Keratinocyte (primary cell): ENCODE results near the gene LUZP4. TPM values are rescaled to one million over a fixed set of nuclear protein-coding genes. Genes with fewer than 3 reads are reported as not detected.

Experiments used
- DNase-seq: peaks from one replicate; pipeline ENCODE4 v3.0.0-alpha.2; 2011; ENCODE audit warnings: low read depth, missing footprints, low spot score
- FAIRE-seq: peaks from 2 replicates; lab custom pipeline; 2011; peaks lifted over from hg19 to GRCh38; lab: Jason Lieb, UNC
- H2AFZ ChIP-seq: 2 replicates; pipeline ENCODE4 v1.6.0; 2012; ENCODE audit warnings: low read length, control low read depth, inconsistent platforms; ENCODE audit not compliant: control insufficient read depth
- H3K27ac ChIP-seq: 2 replicates; pipeline ENCODE4 v1.5.1; 2011; ENCODE audit warnings: low read length; ENCODE audit not compliant: control insufficient read depth, insufficient read depth
- H3K27me3 ChIP-seq: 3 replicates; pipeline ENCODE4 v1.6.0; 2011; ENCODE audit warnings: low read length; ENCODE audit not compliant: control insufficient read depth, insufficient read depth; ENCODE audit errors: extremely low read depth
- H3K36me3 ChIP-seq, 2 experiments: 2 replicates in 1 of 2; 3 replicates in 1 of 2; pipeline ENCODE4 v1.5.1; 2011; ENCODE audit warnings: low read length in 2 of 2, mild to moderate bottlenecking in 1 of 2; ENCODE audit not compliant: control insufficient read depth in 2 of 2, insufficient read depth in 2 of 2; ENCODE audit errors: extremely low read depth in 1 of 2
- H3K4me1 ChIP-seq: 3 replicates; pipeline ENCODE4 v1.5.1; 2011; ENCODE audit warnings: low read length; ENCODE audit not compliant: control insufficient read depth, insufficient read depth; ENCODE audit errors: extremely low read depth
- H3K4me2 ChIP-seq: 3 replicates; pipeline ENCODE4 v1.6.0; 2011; ENCODE audit warnings: low read depth, low read length; ENCODE audit not compliant: control insufficient read depth, insufficient read depth; ENCODE audit errors: extremely low read depth
- H3K4me3 ChIP-seq, 3 experiments: fragments of 200-600 bp in 1 of 3; sonication (generic) in 1 of 3; 2 replicates in 2 of 3; 3 replicates in 1 of 3; pipeline ENCODE4 v1.5.1; 2011 to 2016; ENCODE audit warnings: low read length in 3 of 3, mild to moderate bottlenecking in 3 of 3, control low read depth in 2 of 3, inconsistent platforms in 1 of 3, low read depth in 1 of 3, mixed read lengths in 1 of 3, mixed run types in 1 of 3, moderate library complexity in 1 of 3; ENCODE audit not compliant: control insufficient read depth in 2 of 3, insufficient read depth in 2 of 3; ENCODE audit errors: extremely low read depth in 1 of 3
- H3K79me2 ChIP-seq: 2 replicates; pipeline ENCODE4 v1.6.0; 2012; ENCODE audit warnings: low read length; ENCODE audit not compliant: control insufficient read depth, insufficient read depth
- H3K9ac ChIP-seq: 3 replicates; pipeline ENCODE4 v1.6.0; 2011; ENCODE audit warnings: low read length; ENCODE audit not compliant: control insufficient read depth, insufficient read depth; ENCODE audit errors: extremely low read depth
- H3K9me1 ChIP-seq: 3 replicates; pipeline ENCODE4 v1.6.0; 2011; ENCODE audit warnings: low read length; ENCODE audit not compliant: control insufficient read depth, insufficient read depth; ENCODE audit errors: extremely low read depth
- H3K9me3 ChIP-seq: 2 replicates; pipeline ENCODE4 v1.5.1; 2012; ENCODE audit warnings: low read depth, low read length; ENCODE audit not compliant: control insufficient read depth
- H4K20me1 ChIP-seq: 3 replicates; pipeline ENCODE4 v1.6.0; 2011; ENCODE audit warnings: low read length; ENCODE audit not compliant: control insufficient read depth, insufficient read depth; ENCODE audit errors: extremely low read depth
- CTCF ChIP-seq, 3 experiments: IDR thresholded peaks in 1 of 3; conservative IDR thresholded peaks in 1 of 3; optimal IDR thresholded peaks in 1 of 3; 2 replicates in 2 of 3; 3 replicates in 1 of 3; pipeline versions ENCODE3 to v1.5.1; 2011; ENCODE audit warnings: low read length in 3 of 3, mild to moderate bottlenecking in 3 of 3, moderate library complexity in 2 of 3, control low read depth in 1 of 3, inconsistent platforms in 1 of 3; ENCODE audit not compliant: insufficient read depth in 2 of 3; ENCODE audit errors: extremely low read depth in 1 of 3
- EZH2 ChIP-seq: IDR thresholded peaks from one replicate; pipeline ENCODE4 v1.6.1; 2012; ENCODE audit warnings: inconsistent platforms, mild to moderate bottlenecking, low read length, moderate library complexity
- dilution Hi-C: fragments of 300-500 bp; cut with MboI; formaldehyde crosslinking; loops from one replicate; pipeline ENCODE4 v1.7.0; 2020; ENCODE audit warnings: low sequenced_read_pairs; ENCODE audit not compliant: extremely low pct_ligation_motif_present
- polyA plus RNA-seq, 5 experiments: library from polyadenylated mRNA; depleted of rRNA in 3 of 5; stranded (reverse) in 3 of 5; stranded (forward) in 1 of 5; unstranded in 1 of 5; fragments of >200 nt; gene quantifications; 1 replicate in 1 of 5; 2 replicates in 3 of 5; 3 replicates in 1 of 5; pipeline versions ENCODE4 v1.2.1 to v1.2.3, GENCODE V29; 2011 to 2012; ENCODE audit warnings: missing spikeins in 2 of 5, low read depth in 1 of 5, low replicate concordance in 1 of 5

LUZP4 gene
- polyA plus RNA-seq, 1 donor (not counting 4 experiments of a cell fraction or from before 2014, with no cell fraction given): not detected

GRCh38 chrX:115333446-115333845, 43.9 kb downstream of the LUZP4 start:
- H3K4me3 ChIP-seq: no peak overlapping the region
- H3K9ac ChIP-seq: no peak overlapping the region
- dilution Hi-C loops: no loop called here
- TF ChIP-seq CTCF (optimal IDR thresholded peaks at IDR 0.05 in 1 of 3, IDR thresholded peaks at IDR 0.05 in 1 of 3, conservative IDR thresholded peaks at IDR 0.05 in 1 of 3; ENCODE audit: extremely low read depth in 1 of 3, insufficient read depth in 2 of 3, low read length in 3 of 3): no peak
- no peak for TF ChIP-seq EZH2
- peaks cover 3% of the 10 kb centered on the region for H3K27me3 ChIP-seq
- FAIRE-seq: no peak
- no peaks in the 10 kb centered on the region for H3K36me3 ChIP-seq
- no peaks in the 10 kb centered on the region for H3K9me1 ChIP-seq
- no peaks in the 10 kb centered on the region for H4K20me1 ChIP-seq
- H3K9me3 ChIP-seq: no peaks in the 10 kb centered on the region
- no peak overlapping the region for H3K4me2 ChIP-seq
- H3K4me1 ChIP-seq: no peaks in the 10 kb centered on the region
- no peak for DNase-seq
- H3K27ac ChIP-seq: no peak overlapping the region
- no peaks in the 10 kb centered on the region for H3K79me2 ChIP-seq
- no peak overlapping the region for H2AFZ ChIP-seq

DNA sequence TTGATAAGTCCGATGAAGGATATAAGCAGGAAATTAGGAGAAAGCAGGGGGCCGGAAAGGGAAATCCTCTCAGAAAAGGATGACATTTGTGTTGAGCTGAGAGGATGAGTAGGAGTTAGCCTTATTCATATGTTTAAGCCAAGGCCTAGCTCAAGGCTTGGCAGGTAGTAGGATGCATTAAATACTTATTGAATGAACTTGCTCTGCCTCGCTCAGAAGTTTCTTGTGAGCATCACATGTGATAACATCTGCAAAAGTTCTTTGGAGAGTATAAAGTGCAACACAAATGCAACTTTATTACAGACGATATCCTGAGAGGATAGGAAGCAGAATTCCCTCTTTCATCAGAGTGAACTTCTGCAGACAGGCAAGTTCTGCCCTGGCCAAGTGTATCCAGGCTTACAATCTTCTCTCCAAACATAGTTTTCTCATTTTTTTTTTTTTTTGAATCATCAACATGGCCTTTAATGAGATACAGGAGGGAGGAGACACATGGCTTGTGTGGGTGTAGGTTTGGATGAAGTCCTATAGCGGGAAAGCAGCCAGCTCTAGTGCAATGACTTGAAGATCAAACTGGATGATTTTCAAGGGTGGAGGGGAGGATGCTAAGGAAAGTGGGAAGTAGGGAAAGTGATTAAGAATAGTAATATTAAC, 48.1 kb downstream of the LUZP4 start:
- dilution Hi-C loops: no loop called here
- H3K9ac ChIP-seq: no peak overlapping the region
- H3K9me1 ChIP-seq: no peaks in the 10 kb centered on the region
- no peaks in the 10 kb centered on the region for H3K4me1 ChIP-seq
- no peak overlapping the region for H2AFZ ChIP-seq
- no peak for FAIRE-seq
- no peak overlapping the region for H3K27ac ChIP-seq
- no peaks in the 10 kb centered on the region for H4K20me1 ChIP-seq
- H3K9me3 ChIP-seq: no peaks in the 10 kb centered on the region
- no peaks in the 10 kb centered on the region for H3K27me3 ChIP-seq
- DNase-seq: no peak
- H3K4me3 ChIP-seq: no peak overlapping the region
- H3K79me2 ChIP-seq: no peaks in the 10 kb centered on the region
- no peak overlapping the region for H3K4me2 ChIP-seq
- H3K36me3 ChIP-seq: no peaks in the 10 kb centered on the region
- TF ChIP-seq CTCF (optimal IDR thresholded peaks at IDR 0.05 in 1 of 3, IDR thresholded peaks at IDR 0.05 in 1 of 3, conservative IDR thresholded peaks at IDR 0.05 in 1 of 3; ENCODE audit: extremely low read depth in 1 of 3, insufficient read depth in 2 of 3, low read length in 3 of 3): no peak
- TF ChIP-seq EZH2: no peak
